Neural cell (in vitro differentiated cells): ENCODE data around the gene TRPM2. TPM values are rescaled to one million over a fixed set of nuclear protein-coding genes. Genes with fewer than 3 reads are reported as not detected.

Source experiments
- H2AFZ ChIP-seq: fragments of 200-600, 300-800 bp; sonication (generic), shearing (Covaris generic); 2 replicates; pipeline ENCODE4 v1.6.0; 2014; ENCODE audit warnings: low read depth, mild to moderate bottlenecking, antibody characterized with exemption, low read length, moderate library complexity
- H3F3A ChIP-seq: fragments of 200-600 bp; shearing (Covaris generic); 2 replicates; pipeline ENCODE4 v1.6.1; 2016; ENCODE audit warnings: mild to moderate bottlenecking, moderate library complexity, mixed read lengths, antibody characterized with exemption, low read length; ENCODE audit not compliant: insufficient read depth, poor library complexity, severe bottlenecking
- H3K27ac ChIP-seq: fragments of 200-600, 300-800 bp; sonication (generic), shearing (Covaris generic); 2 replicates; pipeline ENCODE4 v1.5.1; 2014; ENCODE audit warnings: mild to moderate bottlenecking, low read length, moderate library complexity
- H3K27me3 ChIP-seq: fragments of 300-800, 200-600 bp; sonication (generic), shearing (Covaris generic); 2 replicates; pipeline ENCODE4 v1.6.0; 2014; ENCODE audit warnings: mild to moderate bottlenecking, low read depth, low read length, moderate library complexity; ENCODE audit not compliant: insufficient read depth
- H3K36me3 ChIP-seq: fragments of 300-800, 200-600 bp; sonication (generic), shearing (Covaris generic); 2 replicates; pipeline ENCODE4 v1.5.1; 2014; ENCODE audit warnings: mild to moderate bottlenecking, antibody characterized with exemption, low read length, moderate library complexity; ENCODE audit not compliant: insufficient read depth
- H3K4me2 ChIP-seq: fragments of 300-800, 200-600 bp; sonication (generic), shearing (Covaris generic); 2 replicates; pipeline ENCODE4 v1.6.0; 2014; ENCODE audit warnings: mild to moderate bottlenecking, low read length
- H3K4me3 ChIP-seq: fragments of 300-800, 200-600 bp; sonication (generic), shearing (Covaris generic); 2 replicates; pipeline ENCODE4 v1.5.1; 2014; ENCODE audit warnings: mild to moderate bottlenecking, low read length, moderate library complexity
- H3K79me2 ChIP-seq: fragments of 200-600 bp; shearing (Covaris generic); replicated peaks from 2 replicates; pipeline ENCODE4 v1.6.0; 2014; ENCODE audit warnings: mild to moderate bottlenecking, low read length, moderate library complexity; ENCODE audit not compliant: insufficient read depth
- H3K9ac ChIP-seq: fragments of 300-800, 200-600 bp; sonication (generic), shearing (Covaris generic); 2 replicates; pipeline ENCODE4 v1.6.1; 2016; ENCODE audit warnings: mild to moderate bottlenecking, low read length, mixed read lengths
- H3K9me2 ChIP-seq: fragments of 200-600 bp; shearing (Covaris generic); 2 replicates; pipeline ENCODE4 v1.6.1; 2016; ENCODE audit warnings: mild to moderate bottlenecking, low read length, mixed read lengths; ENCODE audit not compliant: insufficient read depth
- H3K9me3 ChIP-seq: fragments of 200-600, 300-800 bp; sonication (generic), shearing (Covaris generic); 2 replicates; pipeline ENCODE4 v1.6.1; 2016; ENCODE audit warnings: mild to moderate bottlenecking, mixed run types, low read length, moderate library complexity, mixed read lengths
- H4K20me1 ChIP-seq: fragments of 200-600 bp; shearing (Covaris generic); 2 replicates; pipeline ENCODE4 v1.6.1; 2016; ENCODE audit warnings: mild to moderate bottlenecking, mixed run types; ENCODE audit not compliant: insufficient read depth
- EP300 ChIP-seq: fragments of 450-650 bp; conservative IDR thresholded peaks from 2 replicates; pipeline ENCODE4 v1.6.1; 2014; ENCODE audit warnings: antibody characterized with exemption, mild to moderate bottlenecking, moderate library complexity; ENCODE audit not compliant: poor library complexity, severe bottlenecking
- EZH2 ChIP-seq: fragments of 200-600, 300-800 bp; shearing (Covaris generic), sonication (generic); IDR thresholded peaks from 2 replicates; pipeline ENCODE4 v1.6.1; 2014; ENCODE audit warnings: antibody characterized with exemption, low read length, borderline replicate concordance, mild to moderate bottlenecking; ENCODE audit not compliant: insufficient read depth, poor library complexity, severe bottlenecking
- MXI1 ChIP-seq: fragments of 450-650 bp; conservative IDR thresholded peaks from 2 replicates; pipeline ENCODE4 v1.6.1; 2014; ENCODE audit warnings: antibody characterized with exemption, mild to moderate bottlenecking; ENCODE audit not compliant: poor library complexity, severe bottlenecking
- POLR2AphosphoS5 ChIP-seq: IDR thresholded peaks from 2 replicates; pipeline ENCODE4 v1.6.1; 2012
- RAD21 ChIP-seq: fragments of 450-650 bp; conservative IDR thresholded peaks from 2 replicates; pipeline ENCODE4 v1.6.1; 2014; ENCODE audit warnings: antibody characterized with exemption, mild to moderate bottlenecking, moderate library complexity
- REST ChIP-seq: IDR thresholded peaks from 2 replicates; pipeline ENCODE4 v1.6.1; 2012; ENCODE audit warnings: borderline replicate concordance
- SMC3 ChIP-seq: fragments of 450-650 bp; conservative IDR thresholded peaks from 2 replicates; pipeline ENCODE4 v1.6.1; 2014; ENCODE audit warnings: antibody characterized with exemption, mild to moderate bottlenecking, moderate library complexity; ENCODE audit not compliant: poor library complexity
- TAF1 ChIP-seq: IDR thresholded peaks from 2 replicates; pipeline ENCODE4 v1.6.1; 2012; ENCODE audit warnings: low read depth
- polyA plus RNA-seq: library from polyadenylated mRNA; depleted of rRNA; stranded (reverse); fragments of >200 nt; gene quantifications from 2 replicates; pipeline ENCODE4 v1.2.3, GENCODE V29; 2014
- TF ChIP-seq, protein P1 (sequence below): fragments of 450-650 bp; IDR thresholded peaks from 2 replicates; pipeline ENCODE4 v1.5.1; 2014; ENCODE audit warnings: antibody characterized with exemption, mild to moderate bottlenecking, moderate library complexity; ENCODE audit not compliant: poor library complexity, severe bottlenecking

The TRPM2 gene
- polyA plus RNA-seq, 1 donor from 2014 or later, result 0.14 TPM

GRCh38 chr21:44477712-44478111, 124.3 kb downstream of the TRPM2 start:
- no peaks in the 10 kb centered on the region for H3K79me2 ChIP-seq
- H3K27me3 ChIP-seq, result no peaks in the 10 kb centered on the region
- no peak overlapping the region for H3K27ac ChIP-seq
- H3K9me2 ChIP-seq, result no peaks in the 10 kb centered on the region
- H2AFZ ChIP-seq, result no peak overlapping the region
- no peak overlapping the region for H3K4me2 ChIP-seq
- no peak for TF ChIP-seq POLR2AphosphoS5
- no peak overlapping the region for H3K4me3 ChIP-seq
- no peaks in the 10 kb centered on the region for H3K9me3 ChIP-seq
- H3K36me3 ChIP-seq, result no peaks in the 10 kb centered on the region
- H3F3A ChIP-seq, result no peaks in the 10 kb centered on the region
- H4K20me1 ChIP-seq, result no peaks in the 10 kb centered on the region
- H3K9ac ChIP-seq, result no peak overlapping the region

- Histone ChIP-seq H3K27ac (no peak overlapping the region), H3F3A (no peaks in the 10 kb centered on the region), H3K4me2 (no peak overlapping the region), H3K9me2 (no peaks in the 10 kb centered on the region), H2AFZ (no peak overlapping the region), H3K4me3 (no peak overlapping the region), H3K36me3 (no peaks in the 10 kb centered on the region), H3K9me3 (no peaks in the 10 kb centered on the region), H3K79me2 (no peaks in the 10 kb centered on the region), H4K20me1 (no peaks in the 10 kb centered on the region), H3K9ac (no peak overlapping the region), H3K27me3 (no peaks in the 10 kb centered on the region)
- no peak for TF ChIP-seq REST
- TF ChIP-seq POLR2AphosphoS5, result no peak
- no peak for TF ChIP-seq MXI1
- no peak for TF ChIP-seq RAD21
- no peak for TF ChIP-seq SMC3
- TF ChIP-seq, protein P1, sequence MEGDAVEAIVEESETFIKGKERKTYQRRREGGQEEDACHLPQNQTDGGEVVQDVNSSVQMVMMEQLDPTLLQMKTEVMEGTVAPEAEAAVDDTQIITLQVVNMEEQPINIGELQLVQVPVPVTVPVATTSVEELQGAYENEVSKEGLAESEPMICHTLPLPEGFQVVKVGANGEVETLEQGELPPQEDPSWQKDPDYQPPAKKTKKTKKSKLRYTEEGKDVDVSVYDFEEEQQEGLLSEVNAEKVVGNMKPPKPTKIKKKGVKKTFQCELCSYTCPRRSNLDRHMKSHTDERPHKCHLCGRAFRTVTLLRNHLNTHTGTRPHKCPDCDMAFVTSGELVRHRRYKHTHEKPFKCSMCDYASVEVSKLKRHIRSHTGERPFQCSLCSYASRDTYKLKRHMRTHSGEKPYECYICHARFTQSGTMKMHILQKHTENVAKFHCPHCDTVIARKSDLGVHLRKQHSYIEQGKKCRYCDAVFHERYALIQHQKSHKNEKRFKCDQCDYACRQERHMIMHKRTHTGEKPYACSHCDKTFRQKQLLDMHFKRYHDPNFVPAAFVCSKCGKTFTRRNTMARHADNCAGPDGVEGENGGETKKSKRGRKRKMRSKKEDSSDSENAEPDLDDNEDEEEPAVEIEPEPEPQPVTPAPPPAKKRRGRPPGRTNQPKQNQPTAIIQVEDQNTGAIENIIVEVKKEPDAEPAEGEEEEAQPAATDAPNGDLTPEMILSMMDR, result no peak
- no peak for TF ChIP-seq EZH2
- no peak for TF ChIP-seq TAF1
- no peak for TF ChIP-seq EP300
Observed at GRCh38 chr21:44478124-44478800, 124.8 kb downstream of the TRPM2 start.

- H3F3A ChIP-seq, result no peaks in the 10 kb centered on the region
Observed at GRCh38 chr21:44478801-44479167, 125.4 kb downstream of the TRPM2 start.

More at GRCh38 chr21:44478801-44479167, 125.4 kb downstream of the TRPM2 start:
- Histone ChIP-seq H3K36me3 (no peaks in the 10 kb centered on the region), H3K27ac (no peak overlapping the region), H3K79me2 (no peaks in the 10 kb centered on the region), H2AFZ (no peak overlapping the region), H3K9me2 (no peaks in the 10 kb centered on the region), H4K20me1 (no peaks in the 10 kb centered on the region), H3K4me2 (no peak overlapping the region), H3K4me3 (no peak overlapping the region), H3K27me3 (no peaks in the 10 kb centered on the region), H3K9me3 (no peaks in the 10 kb centered on the region), H3K9ac (no peak overlapping the region)
- TF ChIP-seq EP300, result no peak
- TF ChIP-seq SMC3, result no peak
- TF ChIP-seq RAD21, result no peak
- no peak for TF ChIP-seq EZH2
- TF ChIP-seq POLR2AphosphoS5, result no peak
- TF ChIP-seq, protein P1, result no peak
- TF ChIP-seq REST, result no peak
- TF ChIP-seq MXI1, result no peak
- TF ChIP-seq TAF1, result no peak
